CD14-positive monocyte (primary cell): Measurements from ENCODE around the gene RPTOR. TPM values are rescaled to one million over a fixed set of nuclear protein-coding genes. Genes with fewer than 3 reads are reported as not detected.

ENCODE experiments used
- DNase-seq, 3 donors: peaks; one replicate each; pipeline ENCODE4 v3.0.0-alpha.2; 2011 to 2022
- H2AFZ ChIP-seq: 2 replicates; pipeline ENCODE4 v1.6.0; 2012; ENCODE audit warnings: mild to moderate bottlenecking, low read depth, low read length, inconsistent platforms; ENCODE audit not compliant: insufficient read depth, poor library complexity, severe bottlenecking
- H3K27ac ChIP-seq, 2 donors: 1 replicate in 1 of 2; 2 replicates in 1 of 2; pipeline ENCODE4 v1.5.1; 2012 to 2013; ENCODE audit warnings: low read length in 2 of 2, control low read depth in 1 of 2, inconsistent platforms in 1 of 2, low read depth in 1 of 2, mild to moderate bottlenecking in 1 of 2
- H3K27me3 ChIP-seq, 2 donors: one replicate each; pipeline versions ENCODE4 v1.6.0 to v1.6.1; 2011 to 2013; ENCODE audit warnings: low read length in 2 of 2; ENCODE audit not compliant: control insufficient read depth in 2 of 2, insufficient read depth in 2 of 2
- H3K36me3 ChIP-seq, 2 donors: replicated peaks in 1 of 2; 1 replicate in 1 of 2; 2 replicates in 1 of 2; pipeline versions ENCODE4 v1.5.1 to v1.6.1; 2012 to 2013; ENCODE audit warnings: low read length in 2 of 2, control low read depth in 1 of 2, inconsistent platforms in 1 of 2, mild to moderate bottlenecking in 1 of 2; ENCODE audit not compliant: insufficient read depth in 2 of 2, control insufficient read depth in 1 of 2
- H3K4me1 ChIP-seq, 2 donors: 1 replicate in 1 of 2; 2 replicates in 1 of 2; pipeline versions ENCODE4 v1.5.1 to v1.6.1; 2012 to 2013; ENCODE audit warnings: low read length in 2 of 2, control low read depth in 1 of 2, inconsistent platforms in 1 of 2, mild to moderate bottlenecking in 1 of 2, moderate library complexity in 1 of 2; ENCODE audit not compliant: insufficient read depth in 2 of 2, control insufficient read depth in 1 of 2
- H3K4me2 ChIP-seq: replicated peaks from 2 replicates; pipeline ENCODE3; 2012; ENCODE audit warnings: low read length, moderate library complexity, mild to moderate bottlenecking; ENCODE audit not compliant: poor library complexity, severe bottlenecking; ENCODE audit errors: extremely low read depth
- H3K4me3 ChIP-seq, 3 experiments: fragments of 200-600 bp in 1 of 3; sonication (generic) in 1 of 3; replicated peaks in 1 of 3; 1 replicate in 2 of 3; 2 replicates in 1 of 3; pipeline ENCODE4 v1.5.1; 2011 to 2013; ENCODE audit warnings: low read length in 3 of 3, mild to moderate bottlenecking in 3 of 3, control low read depth in 2 of 3, low read depth in 2 of 3, inconsistent platforms in 1 of 3, moderate library complexity in 1 of 3
- H3K79me2 ChIP-seq: 2 replicates; pipeline ENCODE4 v1.6.0; 2012; ENCODE audit warnings: mild to moderate bottlenecking, control low read depth, inconsistent platforms, low read length, moderate library complexity; ENCODE audit not compliant: insufficient read depth
- H3K9ac ChIP-seq: 2 replicates; pipeline ENCODE4 v1.6.0; 2017; ENCODE audit warnings: low read length, mild to moderate bottlenecking; ENCODE audit not compliant: insufficient read depth, poor library complexity, severe bottlenecking
- H3K9me3 ChIP-seq, 2 donors: replicated peaks in 1 of 2; 1 replicate in 1 of 2; 2 replicates in 1 of 2; pipeline versions ENCODE4 v1.5.1 to v1.6.1; 2012 to 2013; ENCODE audit warnings: low read length in 2 of 2, control low read depth in 1 of 2; ENCODE audit not compliant: control insufficient read depth in 1 of 2, insufficient read depth in 1 of 2
- H4K20me1 ChIP-seq: 2 replicates; pipeline ENCODE4 v1.6.0; 2012; ENCODE audit warnings: mild to moderate bottlenecking, low read length, control low read depth, moderate library complexity; ENCODE audit not compliant: insufficient read depth
- H3K27ac Mint-ChIP-seq, 7 donors: one replicate each; pipeline ENCODE4 v1.8.0; 2020; ENCODE audit warnings: mild to moderate bottlenecking in 7 of 7, mixed read lengths in 7 of 7, moderate library complexity in 6 of 7, inconsistent platforms in 2 of 7
- H3K27me3 Mint-ChIP-seq, 3 donors: one replicate each; pipeline ENCODE4 v1.8.0; 2021 to 2022; ENCODE audit warnings: low read depth in 3 of 3, mild to moderate bottlenecking in 3 of 3, mixed read lengths in 3 of 3, moderate library complexity in 3 of 3, inconsistent platforms in 1 of 3
- H3K36me3 Mint-ChIP-seq, 2 donors: one replicate each; pipeline ENCODE4 v1.8.0; 2020; ENCODE audit warnings: mixed read lengths in 2 of 2, inconsistent platforms in 1 of 2, mild to moderate bottlenecking in 1 of 2
- H3K4me1 Mint-ChIP-seq: one replicate; pipeline ENCODE4 v1.8.0; 2020; ENCODE audit warnings: mild to moderate bottlenecking, mixed read lengths
- H3K4me3 Mint-ChIP-seq, 2 donors: one replicate each; pipeline ENCODE4 v1.8.0; 2020; ENCODE audit warnings: mild to moderate bottlenecking in 2 of 2, mixed read lengths in 2 of 2, moderate library complexity in 1 of 2
- H3K9me3 Mint-ChIP-seq, 7 donors: one replicate each; pipeline ENCODE4 v1.8.0; 2020 to 2022; ENCODE audit warnings: mixed read lengths in 7 of 7, mild to moderate bottlenecking in 6 of 7, moderate library complexity in 6 of 7, inconsistent platforms in 2 of 7
- whole genome bisulfite sequencing: methylation state at CpG from one replicate; pipeline ENCODE4 v1.1.5; 2013; ENCODE audit warnings: missing lambda C conversion rate; ENCODE audit not compliant: insufficient coverage; 5-methylcytosine and 5-hydroxymethylcytosine counted together
- intact Hi-C, 2 donors: fragments of 100-400 bp; cut with micrococcal nuclease; formaldehyde crosslinking; loops; one replicate each; pipeline versions ENCODE4 v1.15.0 to v1.15.1; 2023
- polyA plus RNA-seq, 3 donors: library from polyadenylated mRNA; depleted of rRNA in 1 of 3; unstranded in 2 of 3; stranded (reverse) in 1 of 3; fragments of 300-500 nt in 2 of 3; fragments of >200 nt in 1 of 3; fragmentation: Illumina TruSeq in 2 of 3; gene quantifications; 1 replicate in 2 of 3; 2 replicates in 1 of 3; pipeline ENCODE4 v1.2.3, GENCODE V29; 2012 to 2021
- TF ChIP-seq, protein P1 (sequence below): fragments of 200-600 bp; IDR thresholded peaks from one replicate; pipeline ENCODE4 v1.8.0; 2022; ENCODE audit warnings: antibody characterized with exemption, mild to moderate bottlenecking

The RPTOR gene
- polyA plus RNA-seq, 3 donors = 1.1 to 8.7 (median 2.6) TPM

DNA sequence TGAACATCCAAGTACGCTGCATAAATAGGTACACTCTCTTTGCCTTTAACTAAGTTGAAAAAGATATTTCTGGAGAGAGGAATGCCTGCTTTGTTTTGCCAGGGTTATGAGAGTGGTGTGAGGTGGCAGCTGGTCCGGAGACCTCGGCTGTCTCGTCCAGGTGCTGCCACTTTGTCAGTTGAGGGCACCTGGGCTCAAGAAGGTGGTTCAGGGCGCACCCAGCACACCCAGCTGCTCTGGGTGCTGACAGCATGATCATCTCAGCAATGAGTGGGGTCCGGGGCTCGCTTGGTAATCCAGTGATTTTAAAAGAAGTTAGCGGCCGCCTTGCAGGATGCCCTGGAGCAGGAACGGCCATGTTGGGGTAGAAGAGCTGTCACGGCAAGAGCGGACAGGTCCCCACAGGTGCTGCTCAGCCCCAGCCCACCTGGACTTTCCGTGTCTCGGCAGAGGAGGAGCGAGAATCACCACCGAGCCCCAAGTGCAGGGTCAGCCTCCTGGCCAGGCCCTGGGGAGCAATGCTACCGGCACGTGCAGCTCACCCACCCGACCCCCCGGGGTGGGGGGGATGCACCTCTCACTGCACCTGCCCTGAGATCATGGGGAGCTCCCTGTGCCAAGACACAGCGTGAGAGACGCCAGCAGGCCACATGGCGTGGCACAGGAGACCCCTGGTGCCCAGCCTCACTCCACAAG is 379.6 kb downstream of the RPTOR start:
- no peak overlapping the region for H3K4me2 ChIP-seq
- peaks cover 45 to 64% of the 10 kb centered on the region in 2 donors for H3K36me3 Mint-ChIP-seq
- H3K9me3 Mint-ChIP-seq = no peaks in the 10 kb centered on the region
- DNase-seq = no peak
- no peaks in the 10 kb centered on the region for H3K27me3 ChIP-seq
- H3K4me3 Mint-ChIP-seq = no peak overlapping the region
- no peak overlapping the region for H3K9ac ChIP-seq
- intact Hi-C loops = no loop called here
- H4K20me1 ChIP-seq = no peaks in the 10 kb centered on the region
- no peak overlapping the region for H3K27ac ChIP-seq
- no peak overlapping the region for H3K4me3 ChIP-seq
- TF ChIP-seq, protein P1, sequence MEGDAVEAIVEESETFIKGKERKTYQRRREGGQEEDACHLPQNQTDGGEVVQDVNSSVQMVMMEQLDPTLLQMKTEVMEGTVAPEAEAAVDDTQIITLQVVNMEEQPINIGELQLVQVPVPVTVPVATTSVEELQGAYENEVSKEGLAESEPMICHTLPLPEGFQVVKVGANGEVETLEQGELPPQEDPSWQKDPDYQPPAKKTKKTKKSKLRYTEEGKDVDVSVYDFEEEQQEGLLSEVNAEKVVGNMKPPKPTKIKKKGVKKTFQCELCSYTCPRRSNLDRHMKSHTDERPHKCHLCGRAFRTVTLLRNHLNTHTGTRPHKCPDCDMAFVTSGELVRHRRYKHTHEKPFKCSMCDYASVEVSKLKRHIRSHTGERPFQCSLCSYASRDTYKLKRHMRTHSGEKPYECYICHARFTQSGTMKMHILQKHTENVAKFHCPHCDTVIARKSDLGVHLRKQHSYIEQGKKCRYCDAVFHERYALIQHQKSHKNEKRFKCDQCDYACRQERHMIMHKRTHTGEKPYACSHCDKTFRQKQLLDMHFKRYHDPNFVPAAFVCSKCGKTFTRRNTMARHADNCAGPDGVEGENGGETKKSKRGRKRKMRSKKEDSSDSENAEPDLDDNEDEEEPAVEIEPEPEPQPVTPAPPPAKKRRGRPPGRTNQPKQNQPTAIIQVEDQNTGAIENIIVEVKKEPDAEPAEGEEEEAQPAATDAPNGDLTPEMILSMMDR = no peak
- H2AFZ ChIP-seq = no peak overlapping the region
- H3K36me3 ChIP-seq = peaks cover 41 to 65% of the 10 kb centered on the region in 2 donors
- H3K9me3 ChIP-seq = no peaks in the 10 kb centered on the region
- no peaks in the 10 kb centered on the region for H3K79me2 ChIP-seq
- H3K27me3 Mint-ChIP-seq = peaks cover 0 to 2% (median 0%) of the 10 kb centered on the region in 3 donors
- H3K27ac Mint-ChIP-seq = peak overlapping the region in 2 of 7 donors; percentile 41 to 42
- no peaks in the 10 kb centered on the region for H3K4me1 ChIP-seq
- 97% methylated on average over 16 of the region's 23 CpGs for WGBS
- no peaks in the 10 kb centered on the region for H3K4me1 Mint-ChIP-seq

GRCh38 chr17:80924807-80925610 is 380.4 kb downstream of the RPTOR start:
- no peak overlapping the region for H3K27ac ChIP-seq
- Mint-ChIP-seq H3K4me3 (no peak overlapping the region), H3K9me3 (no peaks in the 10 kb centered on the region), H3K36me3 (peaks cover 50 to 67% of the 10 kb centered on the region in 2 donors), H3K4me1 (no peaks in the 10 kb centered on the region), H3K27me3 (peaks cover 0 to 2% (median 0%) of the 10 kb centered on the region in 3 donors), H3K27ac (peak overlapping the region in 3 of 7 donors; percentile 38 to 63 (median 41))
- H3K9ac ChIP-seq = no peak overlapping the region
- peaks cover 41 to 64% of the 10 kb centered on the region in 2 donors for H3K36me3 ChIP-seq
- no peak overlapping the region for H3K4me2 ChIP-seq
- H2AFZ ChIP-seq = no peak overlapping the region
- no peak for DNase-seq
- intact Hi-C loops = no loop called here
- no peaks in the 10 kb centered on the region for H3K9me3 ChIP-seq
- no peaks in the 10 kb centered on the region for H3K79me2 ChIP-seq
- H3K4me1 ChIP-seq = no peaks in the 10 kb centered on the region
- TF ChIP-seq, protein P1 = no peak
- H3K4me3 ChIP-seq = no peak overlapping the region
- no peaks in the 10 kb centered on the region for H4K20me1 ChIP-seq
- 92% methylated on average over 38 of the region's 38 CpGs for WGBS
- H3K27me3 ChIP-seq = no peaks in the 10 kb centered on the region
